H4 (cell line): ENCODE results near the gene TNRC6B. TPM values are rescaled to one million over a fixed set of nuclear protein-coding genes. Genes with fewer than 3 reads are reported as not detected.
"Not testable (repeated sequence)": the region's sequence is repeated elsewhere in the genome, so short reads cannot be mapped to it uniquely, and the experiment has no call there.

Experiments used
- DNase-seq: peaks from one replicate; pipeline ENCODE4 v3.0.0-alpha.2; 2015; ENCODE audit warnings: low spot score
- total RNA-seq: library from RNA; depleted of rRNA; stranded (reverse); fragments of >200 nt; shearing (Covaris generic); gene quantifications from 2 replicates; pipeline ENCODE4 v1.2.3, GENCODE V29; 2014

TNRC6B gene
- total RNA-seq, 1 experiment from 2014 or later, result 14.8 TPM

GRCh38 chr22:40276996-40277823 is 99.5 kb downstream of the TNRC6B start:
- no peak for DNase-seq

- no peak for DNase-seq
Measured at GRCh38 chr22:40279017-40279416, 101.3 kb downstream of the TNRC6B start.

GRCh38 chr22:40281717-40282116 is 104.0 kb downstream of the TNRC6B start:
- DNase-seq, result no peak

- DNase-seq, result no peak
Measured at GRCh38 chr22:40285513-40285912, 107.8 kb downstream of the TNRC6B start.

GRCh38 chr22:40289991-40290459 is 112.3 kb downstream of the TNRC6B start:
- no peak for DNase-seq

GRCh38 chr22:40290516-40290915 is 112.8 kb downstream of the TNRC6B start:
- DNase-seq, result no peak

GRCh38 chr22:40294696-40295095 is 117.0 kb downstream of the TNRC6B start:
- DNase-seq, result no peak

GRCh38 chr22:40300316-40300715 is 122.6 kb downstream of the TNRC6B start:
- no peak for DNase-seq

- no peak for DNase-seq
Measured at GRCh38 chr22:40300884-40301672, 123.4 kb downstream of the TNRC6B start.

GRCh38 chr22:40302149-40302548 is 124.4 kb downstream of the TNRC6B start:
- DNase-seq, result no peak

GRCh38 chr22:40305625-40306024 is 127.9 kb downstream of the TNRC6B start:
- no peak for DNase-seq

- DNase-seq, result no peak
Measured at GRCh38 chr22:40308999-40309573, 131.4 kb downstream of the TNRC6B start.

- no peak for DNase-seq
Measured at GRCh38 chr22:40309631-40310030, 131.9 kb downstream of the TNRC6B start.

- DNase-seq, result peak; percentile 32
Measured at GRCh38 chr22:40310081-40310767, 132.5 kb downstream of the TNRC6B start.

- no peak for DNase-seq
Measured at GRCh38 chr22:40310768-40311120, 133.0 kb downstream of the TNRC6B start.

- DNase-seq, result not testable (repeated sequence)
Measured at GRCh38 chr22:40311646-40312045, 133.9 kb downstream of the TNRC6B start.

- no peak for DNase-seq
Measured at GRCh38 chr22:40312050-40312449, 134.3 kb downstream of the TNRC6B start.

GRCh38 chr22:40313007-40313406 is 135.3 kb downstream of the TNRC6B start:
- DNase-seq, result no peak

- DNase-seq, result no peak
Measured at GRCh38 chr22:40314041-40314440, 136.3 kb downstream of the TNRC6B start.

- no peak for DNase-seq
Measured at GRCh38 chr22:40320687-40321086, 143.0 kb downstream of the TNRC6B start.

GRCh38 chr22:40322021-40322420 is 144.3 kb downstream of the TNRC6B start:
- DNase-seq, result no peak
